ENCODE measurements around the gene TMEM41B. TPM values are rescaled to one million over a fixed set of nuclear protein-coding genes. Genes with fewer than 3 reads are reported as not detected.
A peak's percentile ranks its signal among the peaks of the same experiment; 100 is the strongest.

TMEM41B gene, protein sequence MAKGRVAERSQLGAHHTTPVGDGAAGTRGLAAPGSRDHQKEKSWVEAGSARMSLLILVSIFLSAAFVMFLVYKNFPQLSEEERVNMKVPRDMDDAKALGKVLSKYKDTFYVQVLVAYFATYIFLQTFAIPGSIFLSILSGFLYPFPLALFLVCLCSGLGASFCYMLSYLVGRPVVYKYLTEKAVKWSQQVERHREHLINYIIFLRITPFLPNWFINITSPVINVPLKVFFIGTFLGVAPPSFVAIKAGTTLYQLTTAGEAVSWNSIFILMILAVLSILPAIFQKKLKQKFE
- total RNA-seq (10 to 100 TPM; 31.3 to 52.0 TPM), polyA plus RNA-seq (10 to 100 TPM; 11.8 to 15.3 TPM)

DNA sequence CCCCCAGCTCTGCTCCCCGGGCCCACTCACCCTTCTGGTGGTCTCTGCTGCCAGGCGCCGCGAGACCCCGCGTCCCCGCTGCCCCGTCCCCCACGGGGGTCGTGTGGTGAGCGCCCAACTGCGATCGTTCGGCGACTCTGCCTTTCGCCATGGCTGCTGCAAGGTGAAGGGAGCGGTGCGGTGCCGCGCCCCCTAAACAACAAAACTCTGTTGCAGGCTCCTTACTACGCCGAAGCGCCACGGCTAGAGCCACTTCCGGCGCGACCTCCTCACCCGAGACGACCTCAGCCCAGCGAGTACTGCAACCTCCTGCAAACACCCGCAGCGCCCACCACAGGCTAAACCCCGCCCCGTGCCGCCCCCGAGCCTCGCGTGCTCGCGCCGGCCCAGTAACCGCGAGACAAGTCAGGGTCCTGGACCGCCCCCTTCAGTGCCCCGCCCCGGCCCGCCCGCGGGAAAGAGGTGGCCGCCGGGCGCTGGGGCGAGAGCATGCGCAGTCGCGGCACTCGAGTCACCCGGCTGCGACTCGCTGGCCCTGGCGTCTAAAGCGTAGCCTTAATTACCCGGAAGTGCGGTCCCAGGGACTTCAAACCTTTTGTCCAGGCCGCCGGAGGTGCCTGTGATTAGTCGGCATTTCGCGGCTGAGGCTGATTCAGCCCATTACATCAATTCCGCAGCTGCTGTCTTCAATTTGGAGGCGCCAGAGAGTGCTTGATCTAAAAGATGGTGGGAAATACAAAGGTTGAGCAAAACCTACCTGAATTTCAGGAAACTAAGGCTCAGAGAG lies at the start of gene TMEM41B:
Gene TMEM41B, minus strand, starts transcription at position 303 of the 787 bp plus-strand sequence. Its CDS starts 152 bp downstream, at position 151.
- no peaks in the 10 kb centered on the region for H3K36me3 ChIP-seq (ENCODE audit: control insufficient read depth in 4 of 4, insufficient read depth in 3 of 4, low read depth in 1 of 4, low read length in 3 of 4)
- peak within 1 kb of the TSS; percentile 92 to 93 for H3K27ac ChIP-seq (ENCODE audit: low read depth in 1 of 2, low read length in 2 of 2)
- peak; percentile 99 for DNase-seq (ENCODE audit: low spot score)
- peak within 1 kb of the TSS; percentile 83 to 92 for H3K9ac ChIP-seq (ENCODE audit: low read depth in 1 of 2, low read length in 2 of 2)
- H3K4me1 ChIP-seq (ENCODE audit: control insufficient read depth in 4 of 4, insufficient read depth in 4 of 4, low read length in 3 of 4) = peaks cover 2 to 21% (median 9%) of the 10 kb centered on the region in 4 donors
- H3K4me3 ChIP-seq (ENCODE audit: low read depth in 1 of 3, low read length in 3 of 3) = peak within 1 kb of the TSS; percentile 59 to 89 (median 88)
- no peaks in the 10 kb centered on the region for H3K27me3 ChIP-seq (ENCODE audit: control insufficient read depth in 4 of 4, insufficient read depth in 4 of 4, low read length in 3 of 4)
- no peaks in the 10 kb centered on the region for H3K9me3 ChIP-seq (ENCODE audit: control insufficient read depth in 4 of 4, low read length in 3 of 4)
- 1% methylated on average over 71 of the region's 71 CpGs for WGBS
- TF ChIP-seq, protein P1, sequence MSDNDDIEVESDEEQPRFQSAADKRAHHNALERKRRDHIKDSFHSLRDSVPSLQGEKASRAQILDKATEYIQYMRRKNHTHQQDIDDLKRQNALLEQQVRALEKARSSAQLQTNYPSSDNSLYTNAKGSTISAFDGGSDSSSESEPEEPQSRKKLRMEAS (IDR thresholded peaks at IDR 0.05) = peak; percentile 61
- peak; percentile 25 to 63 for TF ChIP-seq EGR1 (IDR thresholded peaks at IDR 0.05; ENCODE audit: low read depth in 2 of 2)
- TF ChIP-seq JUND (IDR thresholded peaks at IDR 0.05) = peak in 1 of 2 donors; percentile 63
- peak; percentile 72 for TF ChIP-seq SP1 (IDR thresholded peaks at IDR 0.05)
- TF ChIP-seq GABPA (IDR thresholded peaks at IDR 0.05 in 1 of 2, conservative IDR thresholded peaks at IDR 0.05 in 1 of 2) = peak; percentile 80 to 96
- TF ChIP-seq HNF4G (IDR thresholded peaks at IDR 0.05) = no peak
- TF ChIP-seq TAF1 (conservative IDR thresholded peaks at IDR 0.05) = peak; percentile 86
- TF ChIP-seq, protein P2, sequence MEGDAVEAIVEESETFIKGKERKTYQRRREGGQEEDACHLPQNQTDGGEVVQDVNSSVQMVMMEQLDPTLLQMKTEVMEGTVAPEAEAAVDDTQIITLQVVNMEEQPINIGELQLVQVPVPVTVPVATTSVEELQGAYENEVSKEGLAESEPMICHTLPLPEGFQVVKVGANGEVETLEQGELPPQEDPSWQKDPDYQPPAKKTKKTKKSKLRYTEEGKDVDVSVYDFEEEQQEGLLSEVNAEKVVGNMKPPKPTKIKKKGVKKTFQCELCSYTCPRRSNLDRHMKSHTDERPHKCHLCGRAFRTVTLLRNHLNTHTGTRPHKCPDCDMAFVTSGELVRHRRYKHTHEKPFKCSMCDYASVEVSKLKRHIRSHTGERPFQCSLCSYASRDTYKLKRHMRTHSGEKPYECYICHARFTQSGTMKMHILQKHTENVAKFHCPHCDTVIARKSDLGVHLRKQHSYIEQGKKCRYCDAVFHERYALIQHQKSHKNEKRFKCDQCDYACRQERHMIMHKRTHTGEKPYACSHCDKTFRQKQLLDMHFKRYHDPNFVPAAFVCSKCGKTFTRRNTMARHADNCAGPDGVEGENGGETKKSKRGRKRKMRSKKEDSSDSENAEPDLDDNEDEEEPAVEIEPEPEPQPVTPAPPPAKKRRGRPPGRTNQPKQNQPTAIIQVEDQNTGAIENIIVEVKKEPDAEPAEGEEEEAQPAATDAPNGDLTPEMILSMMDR (IDR thresholded peaks at IDR 0.05; ENCODE audit: low read depth, low read length, missing input control) = no peak
- TF ChIP-seq, protein P3, sequence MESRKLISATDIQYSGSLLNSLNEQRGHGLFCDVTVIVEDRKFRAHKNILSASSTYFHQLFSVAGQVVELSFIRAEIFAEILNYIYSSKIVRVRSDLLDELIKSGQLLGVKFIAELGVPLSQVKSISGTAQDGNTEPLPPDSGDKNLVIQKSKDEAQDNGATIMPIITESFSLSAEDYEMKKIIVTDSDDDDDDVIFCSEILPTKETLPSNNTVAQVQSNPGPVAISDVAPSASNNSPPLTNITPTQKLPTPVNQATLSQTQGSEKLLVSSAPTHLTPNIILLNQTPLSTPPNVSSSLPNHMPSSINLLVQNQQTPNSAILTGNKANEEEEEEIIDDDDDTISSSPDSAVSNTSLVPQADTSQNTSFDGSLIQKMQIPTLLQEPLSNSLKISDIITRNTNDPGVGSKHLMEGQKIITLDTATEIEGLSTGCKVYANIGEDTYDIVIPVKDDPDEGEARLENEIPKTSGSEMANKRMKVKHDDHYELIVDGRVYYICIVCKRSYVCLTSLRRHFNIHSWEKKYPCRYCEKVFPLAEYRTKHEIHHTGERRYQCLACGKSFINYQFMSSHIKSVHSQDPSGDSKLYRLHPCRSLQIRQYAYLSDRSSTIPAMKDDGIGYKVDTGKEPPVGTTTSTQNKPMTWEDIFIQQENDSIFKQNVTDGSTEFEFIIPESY (IDR thresholded peaks at IDR 0.05) = peak; percentile 96
- TF ChIP-seq, protein P4, sequence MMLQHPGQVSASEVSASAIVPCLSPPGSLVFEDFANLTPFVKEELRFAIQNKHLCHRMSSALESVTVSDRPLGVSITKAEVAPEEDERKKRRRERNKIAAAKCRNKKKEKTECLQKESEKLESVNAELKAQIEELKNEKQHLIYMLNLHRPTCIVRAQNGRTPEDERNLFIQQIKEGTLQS (IDR thresholded peaks at IDR 0.05) = no peak
- peak in 1 of 2 donors; percentile 44 for TF ChIP-seq RAD21 (IDR thresholded peaks at IDR 0.05)
- TF ChIP-seq NR2F2 (IDR thresholded peaks at IDR 0.05) = peak; percentile 78
- no peak for TF ChIP-seq FOXA1 (IDR thresholded peaks at IDR 0.05)
- peak; percentile 60 to 76 for TF ChIP-seq RXRA (IDR thresholded peaks at IDR 0.05)
- peak; percentile 24 for TF ChIP-seq FOXA2 (IDR thresholded peaks at IDR 0.05)
- peak; percentile 43 to 68 for TF ChIP-seq HNF4A (conservative IDR thresholded peaks at IDR 0.05)
- peak; percentile 82 for TF ChIP-seq YY1 (IDR thresholded peaks at IDR 0.05)
- TF ChIP-seq, protein P5, sequence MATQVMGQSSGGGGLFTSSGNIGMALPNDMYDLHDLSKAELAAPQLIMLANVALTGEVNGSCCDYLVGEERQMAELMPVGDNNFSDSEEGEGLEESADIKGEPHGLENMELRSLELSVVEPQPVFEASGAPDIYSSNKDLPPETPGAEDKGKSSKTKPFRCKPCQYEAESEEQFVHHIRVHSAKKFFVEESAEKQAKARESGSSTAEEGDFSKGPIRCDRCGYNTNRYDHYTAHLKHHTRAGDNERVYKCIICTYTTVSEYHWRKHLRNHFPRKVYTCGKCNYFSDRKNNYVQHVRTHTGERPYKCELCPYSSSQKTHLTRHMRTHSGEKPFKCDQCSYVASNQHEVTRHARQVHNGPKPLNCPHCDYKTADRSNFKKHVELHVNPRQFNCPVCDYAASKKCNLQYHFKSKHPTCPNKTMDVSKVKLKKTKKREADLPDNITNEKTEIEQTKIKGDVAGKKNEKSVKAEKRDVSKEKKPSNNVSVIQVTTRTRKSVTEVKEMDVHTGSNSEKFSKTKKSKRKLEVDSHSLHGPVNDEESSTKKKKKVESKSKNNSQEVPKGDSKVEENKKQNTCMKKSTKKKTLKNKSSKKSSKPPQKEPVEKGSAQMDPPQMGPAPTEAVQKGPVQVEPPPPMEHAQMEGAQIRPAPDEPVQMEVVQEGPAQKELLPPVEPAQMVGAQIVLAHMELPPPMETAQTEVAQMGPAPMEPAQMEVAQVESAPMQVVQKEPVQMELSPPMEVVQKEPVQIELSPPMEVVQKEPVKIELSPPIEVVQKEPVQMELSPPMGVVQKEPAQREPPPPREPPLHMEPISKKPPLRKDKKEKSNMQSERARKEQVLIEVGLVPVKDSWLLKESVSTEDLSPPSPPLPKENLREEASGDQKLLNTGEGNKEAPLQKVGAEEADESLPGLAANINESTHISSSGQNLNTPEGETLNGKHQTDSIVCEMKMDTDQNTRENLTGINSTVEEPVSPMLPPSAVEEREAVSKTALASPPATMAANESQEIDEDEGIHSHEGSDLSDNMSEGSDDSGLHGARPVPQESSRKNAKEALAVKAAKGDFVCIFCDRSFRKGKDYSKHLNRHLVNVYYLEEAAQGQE (IDR thresholded peaks at IDR 0.05) = peak; percentile 67

All from liver (tissue), 9 donors.